Nephron progenitor cell (in vitro differentiated cells): ENCODE data around the gene RBM12.
A peak's percentile ranks its signal among the peaks of the same experiment; 100 is the strongest.

ENCODE experiments used
- DNase-seq: peaks from one replicate; pipeline ENCODE4 v3.0.0; 2021
- H3K27ac Mint-ChIP-seq: 2 replicates; pipeline ENCODE4 v1.8.0; 2021; ENCODE audit warnings: mild to moderate bottlenecking, moderate library complexity, mixed read lengths
- H3K27me3 Mint-ChIP-seq: 2 replicates; pipeline ENCODE4 v1.8.0; 2021; ENCODE audit warnings: mild to moderate bottlenecking, low read depth, mixed read lengths; ENCODE audit not compliant: poor library complexity
- H3K36me3 Mint-ChIP-seq: 2 replicates; pipeline ENCODE4 v1.8.0; 2021; ENCODE audit warnings: low read depth, mixed read lengths
- H3K4me1 Mint-ChIP-seq: 2 replicates; pipeline ENCODE4 v1.8.0; 2021; ENCODE audit warnings: mixed read lengths
- H3K4me3 Mint-ChIP-seq: 2 replicates; pipeline ENCODE4 v1.8.0; 2021; ENCODE audit warnings: mild to moderate bottlenecking, moderate library complexity, mixed read lengths
- H3K9me3 Mint-ChIP-seq: 2 replicates; pipeline ENCODE4 v1.8.0; 2021; ENCODE audit warnings: mild to moderate bottlenecking, moderate library complexity, mixed read lengths
- CTCF ChIP-seq: fragments of 200-600 bp; sonication (generic); IDR thresholded peaks from 2 replicates; pipeline ENCODE4 v1.5.0; 2021; ENCODE audit warnings: antibody characterized with exemption

RBM12 gene

DNA sequence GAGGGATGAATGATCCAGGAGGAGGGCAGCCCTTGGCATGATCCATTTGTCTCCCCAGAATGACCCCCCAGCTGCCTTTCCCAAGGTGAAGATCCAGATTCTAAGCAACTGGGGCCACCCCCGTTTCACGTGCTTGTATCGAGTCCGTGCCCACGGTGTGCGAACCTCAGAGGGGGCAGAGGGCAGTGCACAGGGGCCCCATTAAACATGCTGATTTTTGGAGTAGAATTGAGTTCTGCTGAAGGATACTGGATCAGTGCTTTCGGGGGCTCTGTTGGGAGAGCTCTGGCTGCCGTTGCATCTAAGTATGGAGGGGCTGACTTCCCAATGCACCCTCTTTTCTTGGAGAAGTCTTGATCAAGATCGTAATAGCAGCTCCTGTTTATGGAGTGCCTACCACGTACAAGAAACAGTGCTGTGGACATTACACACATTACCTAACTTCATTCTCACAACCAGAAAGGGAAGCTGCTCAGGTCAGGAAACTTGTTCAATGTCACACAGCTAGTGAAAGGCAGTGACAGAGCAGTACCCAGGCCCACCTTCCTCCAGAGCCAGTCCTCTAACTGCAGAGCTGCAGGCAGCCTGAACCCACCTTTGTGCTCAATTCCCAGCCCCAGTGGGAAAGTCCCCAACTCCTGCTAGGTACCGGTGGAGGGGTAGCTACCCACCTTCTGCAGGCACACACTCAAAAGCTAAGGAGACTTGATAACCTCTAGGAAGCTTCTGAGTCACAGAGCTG lies 43.7 kb downstream of the RBM12 start:
- Mint-ChIP-seq H3K36me3 (peaks cover 32% of the 10 kb centered on the region), H3K27me3 (peaks cover 9% of the 10 kb centered on the region), H3K4me3 (no peak overlapping the region), H3K27ac (no peak overlapping the region), H3K9me3 (no peaks in the 10 kb centered on the region), H3K4me1 (peaks cover 24% of the 10 kb centered on the region)
- TF ChIP-seq CTCF = no peak
- DNase-seq = no peak

GRCh38 chr20:35619196-35620095 lies 45.3 kb downstream of the RBM12 start:
- Mint-ChIP-seq H3K36me3 (peaks cover 18% of the 10 kb centered on the region), H3K4me3 (peak overlapping the region; percentile 91), H3K9me3 (no peaks in the 10 kb centered on the region), H3K27ac (peak overlapping the region; percentile 32), H3K4me1 (peaks cover 24% of the 10 kb centered on the region), H3K27me3 (peaks cover 14% of the 10 kb centered on the region)
- peak; percentile 51 for TF ChIP-seq CTCF
- peak; percentile 87 for DNase-seq

GRCh38 chr20:35618263-35619131 lies 46.2 kb downstream of the RBM12 start:
- Mint-ChIP-seq H3K36me3 (peaks cover 14% of the 10 kb centered on the region), H3K4me3 (peak overlapping the region; percentile 91), H3K27me3 (peaks cover 14% of the 10 kb centered on the region), H3K27ac (peak overlapping the region; percentile 94), H3K9me3 (no peaks in the 10 kb centered on the region), H3K4me1 (peaks cover 24% of the 10 kb centered on the region)
- TF ChIP-seq CTCF = no peak
- DNase-seq = peak; percentile 32

DNA sequence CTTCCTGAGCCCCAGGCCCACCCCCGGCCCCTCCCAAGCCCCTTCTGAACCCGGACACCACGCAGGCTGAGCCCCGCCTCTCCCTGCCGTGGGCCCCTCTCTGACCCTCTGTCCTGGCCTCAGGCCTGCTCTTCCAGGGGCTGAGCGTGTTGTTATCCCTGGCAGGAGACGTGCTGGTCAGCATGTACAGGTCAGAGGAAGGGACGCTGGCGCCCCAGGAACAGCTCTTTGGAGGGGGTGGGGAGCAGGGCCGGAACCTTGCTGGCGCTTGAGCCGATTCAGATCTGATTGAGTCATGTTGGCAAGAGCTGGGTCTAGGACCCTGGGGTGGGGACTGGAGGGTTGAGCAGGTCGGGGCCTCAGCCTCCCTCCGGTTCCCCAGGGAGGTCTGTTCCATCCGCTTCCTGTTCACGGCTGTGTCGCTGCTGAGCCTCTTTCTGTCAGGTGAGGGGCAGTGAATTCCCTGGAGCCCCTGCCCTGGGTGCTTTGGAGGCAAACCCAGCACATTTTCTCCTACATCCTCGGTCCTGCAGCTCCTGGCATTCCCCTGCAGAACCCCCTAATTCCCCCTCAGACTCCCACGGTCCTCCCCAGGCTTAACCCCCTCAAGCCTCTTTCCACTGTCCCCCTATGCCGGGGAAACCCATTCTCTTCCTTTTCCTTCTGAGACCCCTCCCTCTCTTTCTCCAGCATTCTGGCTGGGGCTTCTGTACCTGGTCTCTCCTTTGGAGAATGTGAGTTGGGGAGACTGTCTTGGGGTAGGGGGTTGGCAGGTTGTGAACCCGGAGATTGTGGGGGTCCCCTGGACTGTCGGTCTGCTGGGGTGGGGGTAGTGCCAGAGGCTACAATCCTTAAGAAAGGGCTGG lies 47.1 kb downstream of the RBM12 start:
- H3K4me3 Mint-ChIP-seq = peak overlapping the region; percentile 91
- H3K9me3 Mint-ChIP-seq = no peaks in the 10 kb centered on the region
- peak; percentile 15 for TF ChIP-seq CTCF
- H3K36me3 Mint-ChIP-seq = peaks cover 8% of the 10 kb centered on the region
- DNase-seq = peak; percentile 51
- H3K27ac Mint-ChIP-seq = peak overlapping the region; percentile 94
- H3K4me1 Mint-ChIP-seq = peaks cover 24% of the 10 kb centered on the region
- peaks cover 14% of the 10 kb centered on the region for H3K27me3 Mint-ChIP-seq
